Activated CD4-positive, alpha-beta T cell treated with anti-CD3 and anti-CD28 coated beads for 1 hour (primary cell): Measurements from ENCODE around the gene RCAN1.
A peak's percentile ranks its signal among the peaks of the same experiment; 100 is the strongest.

Source experiments
- DNase-seq: peaks from one replicate; pipeline ENCODE4 v3.0.0-alpha.2; 2020

Gene RCAN1

GRCh38 chr21:34614628-34615486, at the start of gene RCAN1:
TSS of gene RCAN1 (minus strand) at chr21:34615113. CDS start at chr21:34615011, 102 bp downstream.
- DNase-seq = peak; percentile 76

GRCh38 chr21:34661848-34662247, 46.9 kb upstream of the RCAN1 start:
- DNase-seq = no peak

DNA sequence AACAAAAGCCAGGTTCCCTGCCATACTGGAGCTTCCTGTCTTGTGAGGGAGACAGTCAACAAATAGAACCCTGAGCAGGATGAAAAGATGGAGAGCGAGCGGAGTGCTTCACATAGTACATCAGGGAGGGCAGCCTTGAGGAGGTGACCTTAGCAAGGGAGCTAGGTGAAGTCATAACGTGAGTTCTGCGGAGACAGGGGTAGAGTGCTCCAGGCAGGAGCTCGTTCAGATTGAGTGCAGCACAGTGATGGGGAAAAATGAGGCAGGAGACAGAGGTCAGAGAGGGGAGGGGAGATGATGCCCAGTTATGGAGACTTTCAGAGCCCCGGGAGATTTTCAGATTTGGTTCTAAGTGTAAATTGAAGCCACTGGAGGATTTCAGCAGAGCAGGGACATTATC, 38.6 kb upstream of the RCAN1 start:
- DNase-seq = no peak

GRCh38 chr21:34651642-34652041, 36.7 kb upstream of the RCAN1 start:
- DNase-seq = no peak

GRCh38 chr21:34650861-34651431, 36.0 kb upstream of the RCAN1 start:
- DNase-seq = no peak

DNA sequence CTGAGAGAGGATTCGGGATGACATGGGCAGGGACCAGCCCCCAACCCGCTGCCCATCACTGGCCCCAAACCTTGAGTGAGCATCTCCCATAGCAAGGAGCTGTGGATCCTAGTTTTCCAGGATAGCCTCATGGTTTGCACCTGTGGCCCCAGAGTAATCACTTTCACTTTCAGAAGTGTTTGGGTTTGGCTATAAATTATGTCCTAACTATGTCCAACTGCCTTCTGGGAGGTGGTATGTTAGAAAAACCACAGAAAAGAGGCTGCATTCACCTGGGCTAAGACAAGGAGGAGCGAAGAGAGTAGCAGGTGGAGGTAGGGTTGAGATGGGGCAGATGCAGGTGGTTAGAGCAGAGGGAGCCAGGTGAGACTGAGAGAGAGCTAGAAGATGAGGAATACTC, 34.5 kb upstream of the RCAN1 start:
- no peak for DNase-seq

DNA sequence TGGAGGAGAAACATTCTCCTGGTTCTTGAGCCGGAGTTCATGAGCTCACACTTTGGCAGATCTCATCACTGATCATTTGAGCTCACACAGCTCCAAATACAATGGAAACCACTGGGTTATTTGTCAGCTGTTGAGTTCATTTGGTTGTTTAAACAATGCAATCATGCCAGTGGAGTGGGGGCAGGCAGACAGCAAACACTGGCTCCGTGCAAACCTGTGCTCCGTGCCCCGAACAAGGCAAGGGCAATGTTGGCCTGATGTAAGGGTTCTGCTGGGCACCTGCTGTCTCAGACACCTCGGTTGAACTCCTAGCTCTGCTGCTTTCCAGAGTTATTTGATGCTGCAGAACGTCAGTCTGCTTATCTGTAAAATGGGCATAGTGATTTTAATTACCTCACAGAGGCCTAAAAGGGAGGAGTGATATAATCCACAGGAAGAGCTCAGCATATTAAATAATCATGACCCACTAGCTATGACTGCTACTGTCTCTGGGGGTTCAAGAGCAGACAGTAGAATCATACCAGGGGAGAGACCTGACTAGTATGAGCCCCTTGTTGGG, 33.9 kb upstream of the RCAN1 start:
- DNase-seq = no peak

DNA sequence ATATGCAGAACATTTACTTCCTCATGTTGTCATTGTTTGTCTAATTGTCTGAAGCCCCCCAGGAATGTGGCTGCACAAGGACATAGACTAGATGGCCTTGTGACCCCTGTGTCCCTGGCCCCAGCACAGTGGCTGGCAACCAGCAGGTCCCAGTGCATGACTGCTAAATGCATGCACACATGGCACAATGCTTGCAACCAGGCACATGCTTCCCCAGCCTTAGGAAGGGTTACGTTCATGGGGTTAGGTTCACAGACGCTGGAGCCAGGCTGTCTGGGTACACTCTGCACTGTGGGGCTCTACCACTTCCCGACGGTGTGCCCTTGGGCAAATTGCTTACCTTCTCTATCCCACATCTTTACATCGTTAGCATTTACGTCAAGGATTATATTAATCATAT, 32.6 kb upstream of the RCAN1 start:
- no peak for DNase-seq

GRCh38 chr21:34644825-34645224, 29.9 kb upstream of the RCAN1 start:
- no peak for DNase-seq

GRCh38 chr21:34642211-34643075, 27.5 kb upstream of the RCAN1 start:
- DNase-seq = no peak

DNA sequence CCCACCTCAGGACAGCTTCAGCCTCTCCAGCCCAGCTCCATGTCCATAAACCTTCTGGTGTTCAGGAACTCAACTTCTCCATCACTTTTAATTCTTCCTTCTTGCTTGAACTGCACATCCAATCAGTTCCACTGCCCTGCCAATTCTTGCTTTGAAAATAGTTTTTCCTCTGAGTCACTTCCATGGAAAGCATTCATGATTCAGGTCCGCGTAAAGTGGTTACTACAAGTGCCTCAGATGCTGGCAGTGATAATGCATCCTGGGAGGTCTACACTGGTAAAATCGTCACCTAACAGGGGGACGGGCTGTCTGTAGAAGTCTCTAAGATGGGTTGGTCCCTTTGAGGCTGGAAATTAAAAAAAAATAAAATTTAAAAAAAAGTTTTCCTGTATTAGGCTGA, 25.9 kb upstream of the RCAN1 start:
- DNase-seq = no peak

DNA sequence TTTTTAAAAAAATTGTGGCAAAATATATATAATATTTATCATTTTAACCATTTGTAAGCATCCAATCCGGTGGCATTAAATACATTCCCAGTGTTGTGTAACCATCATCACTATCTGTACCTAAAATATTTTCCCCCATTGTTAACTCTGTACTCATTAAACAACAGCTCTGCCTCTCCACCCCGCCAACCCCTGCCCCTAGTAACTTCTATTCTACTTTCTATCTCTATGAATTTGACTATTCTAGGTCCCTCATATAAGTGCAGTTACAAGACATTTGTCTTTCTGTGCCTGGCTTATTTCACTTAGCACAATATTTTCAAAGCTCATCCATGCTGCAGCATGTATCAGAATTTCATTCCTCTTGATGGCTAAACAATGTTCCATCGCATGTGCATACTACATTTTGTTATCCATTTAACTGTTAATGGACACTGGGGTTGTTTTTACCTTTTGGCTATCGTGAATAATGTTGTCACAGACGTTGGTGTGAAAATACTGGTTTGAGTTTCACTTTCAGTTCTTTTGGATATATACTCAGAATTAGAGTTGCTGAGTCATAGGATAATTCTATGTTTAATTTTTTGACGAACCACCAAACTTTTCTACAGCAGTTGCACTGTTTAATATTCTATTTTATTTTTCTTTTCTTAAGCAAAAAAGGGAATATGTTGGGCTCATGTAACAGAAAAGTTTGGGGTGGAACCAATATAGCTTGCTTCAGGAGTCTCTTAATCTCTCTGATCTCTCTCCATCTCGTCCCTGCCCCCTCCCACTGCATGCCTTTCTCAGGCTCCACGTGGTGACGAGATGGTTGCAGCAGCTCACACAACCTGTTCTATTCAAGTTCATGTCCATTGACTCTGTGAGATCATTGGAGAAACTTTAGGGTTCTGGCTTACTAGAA, 25.2 kb upstream of the RCAN1 start:
- no peak for DNase-seq

DNA sequence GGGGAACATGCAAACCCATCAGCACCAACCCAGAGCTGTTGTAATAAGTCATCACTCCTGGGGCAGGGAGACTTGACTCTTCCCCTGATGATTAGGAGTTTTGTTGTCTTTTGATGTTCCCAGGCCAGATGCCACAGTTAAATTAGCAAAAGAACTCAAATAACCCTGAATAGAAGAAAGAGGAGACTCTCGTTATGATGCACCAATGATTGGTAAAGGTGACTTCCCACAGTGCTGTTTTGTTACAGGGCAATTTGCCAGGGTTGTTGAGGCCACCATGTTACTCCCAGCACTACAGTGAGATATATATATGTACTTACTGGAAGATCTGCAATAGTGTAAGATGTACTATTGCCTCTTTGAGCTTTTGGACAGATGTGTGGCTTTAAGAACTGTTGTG, 24.3 kb upstream of the RCAN1 start:
- no peak for DNase-seq

DNA sequence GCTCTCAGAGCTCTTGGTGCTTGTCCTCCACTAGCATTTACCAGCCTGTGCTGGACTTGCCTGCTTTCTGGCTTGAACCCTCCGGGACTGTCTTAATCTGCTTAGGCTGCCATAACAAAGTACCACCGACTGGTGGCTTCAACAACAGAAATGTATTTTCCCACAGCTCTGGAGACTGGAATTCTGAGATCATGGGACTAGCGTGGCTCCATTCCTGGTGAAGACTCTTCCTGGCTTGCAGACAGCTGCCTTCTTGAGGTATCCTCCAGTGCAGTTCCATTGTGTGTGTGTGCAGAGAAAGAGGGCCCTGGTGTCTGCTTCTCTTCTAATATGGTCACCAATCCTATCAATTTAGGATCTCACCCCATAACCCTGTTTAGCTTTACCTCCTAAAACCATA, 22.0 kb upstream of the RCAN1 start:
- DNase-seq = no peak

- DNase-seq = no peak
Measured at GRCh38 chr21:34635307-34635706, 20.4 kb upstream of the RCAN1 start.

DNA sequence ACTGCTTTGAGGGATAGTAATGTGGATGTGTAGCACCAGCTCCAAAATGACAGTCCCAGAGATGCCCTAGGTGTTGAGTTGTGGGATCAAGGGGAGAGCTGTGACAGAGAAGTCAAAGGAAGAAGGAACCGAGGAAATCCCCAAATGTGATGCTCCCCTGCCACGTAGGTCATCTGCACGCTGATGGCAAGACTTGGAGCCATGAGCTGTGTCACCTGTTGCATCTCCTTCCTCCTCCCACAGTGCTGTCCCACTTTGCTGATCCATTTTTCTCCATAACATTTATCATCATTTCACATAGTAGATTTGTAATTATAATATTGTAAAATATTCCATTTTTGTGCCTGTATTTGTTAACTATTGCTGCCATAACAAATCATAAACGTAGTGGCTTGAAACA, 17.6 kb upstream of the RCAN1 start:
- DNase-seq = no peak

- DNase-seq = no peak
Measured at GRCh38 chr21:34630536-34631143, 15.7 kb upstream of the RCAN1 start.

DNA sequence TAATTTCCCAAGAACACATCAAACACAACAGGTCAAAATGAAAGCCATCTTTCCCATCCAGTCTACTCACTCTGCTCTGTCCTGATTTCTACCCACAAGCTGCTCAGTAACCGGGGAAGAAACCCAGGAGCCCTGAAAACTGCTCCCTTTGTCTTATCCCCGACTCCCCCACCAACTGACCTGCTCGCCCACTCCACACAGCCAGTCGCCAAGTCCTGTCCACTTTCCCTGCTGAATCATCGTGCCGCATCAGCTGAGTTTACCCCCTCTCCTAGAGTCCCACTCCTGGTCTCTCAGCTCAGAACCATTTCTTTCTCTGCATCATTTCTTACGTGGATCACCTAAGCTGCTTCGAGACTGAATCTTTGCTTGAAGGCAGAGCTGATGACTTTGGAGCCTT, 11.2 kb upstream of the RCAN1 start:
- no peak for DNase-seq

DNA sequence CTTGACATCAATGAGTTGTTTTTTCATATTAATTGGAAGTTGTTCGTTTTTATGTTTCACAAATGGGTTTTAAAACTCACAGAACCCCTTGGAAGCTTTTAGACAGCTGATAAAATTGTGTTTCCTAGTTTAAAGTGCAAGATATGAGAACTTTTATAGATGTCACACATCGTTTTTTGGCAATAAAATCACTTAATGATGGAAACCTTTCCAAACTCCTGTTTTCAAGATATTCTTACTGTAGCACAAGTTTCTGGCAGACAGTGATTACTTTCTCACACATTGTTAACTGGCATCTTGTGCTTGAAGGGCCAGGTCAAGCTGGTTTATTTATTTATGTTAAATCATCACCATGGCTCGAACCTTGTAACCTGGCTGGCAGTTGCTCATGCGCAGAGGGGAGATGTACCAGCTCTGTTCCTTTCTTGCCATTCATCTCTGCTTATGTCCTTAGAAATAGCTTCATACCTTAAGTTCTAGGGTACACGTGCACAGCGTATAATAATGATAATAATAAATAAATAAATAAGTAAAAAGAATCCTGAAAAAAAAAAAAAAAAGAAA, 10.2 kb upstream of the RCAN1 start:
- no peak for DNase-seq

- DNase-seq = no peak
Measured at GRCh38 chr21:34623516-34623915, 8.6 kb upstream of the RCAN1 start.
